Measurements from ENCODE around the gene RAI1.

DNA sequence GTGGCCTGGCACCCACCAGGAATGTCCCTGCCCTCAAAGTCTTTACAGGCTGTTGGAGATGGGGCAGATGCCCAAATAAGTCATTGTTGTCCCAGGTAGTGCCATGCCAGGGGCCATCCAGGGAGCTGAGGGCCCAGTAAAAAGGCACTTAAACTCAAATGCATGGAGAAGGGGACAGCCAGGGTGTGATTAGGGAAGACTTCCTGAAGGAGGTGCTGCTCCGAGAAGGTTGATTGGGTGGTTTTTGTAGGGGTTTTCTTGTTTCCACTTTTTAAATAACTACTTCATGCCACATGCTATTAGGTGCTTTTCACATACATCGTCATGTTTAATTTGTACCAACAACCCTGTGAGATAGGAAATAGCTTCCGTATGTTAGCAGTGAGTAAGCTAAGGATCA is 66.9 kb downstream of the RAI1 start:
- TF ChIP-seq, protein P1, sequence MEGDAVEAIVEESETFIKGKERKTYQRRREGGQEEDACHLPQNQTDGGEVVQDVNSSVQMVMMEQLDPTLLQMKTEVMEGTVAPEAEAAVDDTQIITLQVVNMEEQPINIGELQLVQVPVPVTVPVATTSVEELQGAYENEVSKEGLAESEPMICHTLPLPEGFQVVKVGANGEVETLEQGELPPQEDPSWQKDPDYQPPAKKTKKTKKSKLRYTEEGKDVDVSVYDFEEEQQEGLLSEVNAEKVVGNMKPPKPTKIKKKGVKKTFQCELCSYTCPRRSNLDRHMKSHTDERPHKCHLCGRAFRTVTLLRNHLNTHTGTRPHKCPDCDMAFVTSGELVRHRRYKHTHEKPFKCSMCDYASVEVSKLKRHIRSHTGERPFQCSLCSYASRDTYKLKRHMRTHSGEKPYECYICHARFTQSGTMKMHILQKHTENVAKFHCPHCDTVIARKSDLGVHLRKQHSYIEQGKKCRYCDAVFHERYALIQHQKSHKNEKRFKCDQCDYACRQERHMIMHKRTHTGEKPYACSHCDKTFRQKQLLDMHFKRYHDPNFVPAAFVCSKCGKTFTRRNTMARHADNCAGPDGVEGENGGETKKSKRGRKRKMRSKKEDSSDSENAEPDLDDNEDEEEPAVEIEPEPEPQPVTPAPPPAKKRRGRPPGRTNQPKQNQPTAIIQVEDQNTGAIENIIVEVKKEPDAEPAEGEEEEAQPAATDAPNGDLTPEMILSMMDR (IDR thresholded peaks at IDR 0.05): no peak
- no peak for TF ChIP-seq POLR2A (IDR thresholded peaks at IDR 0.05)

All from adrenal gland (tissue), 5 donors.